Retinal pigment epithelial cell (primary cell): ENCODE measurements around the gene ESR2.
A peak's percentile ranks its signal among the peaks of the same experiment; 100 is the strongest.

Experiments used
- DNase-seq: peaks from one replicate; pipeline ENCODE4 v3.0.0-alpha.2; 2010; ENCODE audit warnings: low read depth
- H3K4me3 ChIP-seq: 2 replicates; pipeline ENCODE4 v1.5.1; 2011; ENCODE audit warnings: mild to moderate bottlenecking, low read length, control low read depth, moderate library complexity
- CTCF ChIP-seq: conservative IDR thresholded peaks from 2 replicates; pipeline ENCODE4 v1.5.1; 2011; ENCODE audit warnings: low read depth, low read length, control low read depth, inconsistent platforms

ESR2 gene

GRCh38 chr14:64195199-64195598 is 99.0 kb downstream of the ESR2 start:
- DNase-seq, result no peak
- no peak overlapping the region for H3K4me3 ChIP-seq

DNA sequence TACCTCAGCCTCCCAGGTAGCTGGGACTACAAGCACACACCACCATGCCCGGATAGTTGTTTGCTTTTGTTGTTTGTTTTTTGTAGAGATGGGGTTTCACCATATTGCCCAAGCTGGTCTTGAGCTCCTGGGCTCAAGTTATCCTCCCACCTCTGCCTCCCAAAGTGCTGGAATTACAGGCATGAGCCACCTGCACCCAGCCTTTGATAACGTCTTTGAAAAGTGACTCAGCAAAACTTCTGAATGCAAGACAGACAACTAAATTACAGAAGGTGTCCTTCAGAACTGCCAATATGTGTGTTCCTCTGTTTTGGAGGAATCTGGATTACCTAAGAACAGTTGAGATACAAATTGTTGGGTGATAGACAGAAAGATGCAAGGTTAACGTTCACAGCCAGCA is 99.8 kb downstream of the ESR2 start:
- TF ChIP-seq CTCF, result no peak
- DNase-seq, result no peak
- no peak overlapping the region for H3K4me3 ChIP-seq

More at GRCh38 chr14:64195199-64195598, 99.0 kb downstream of the ESR2 start:
- no peak for TF ChIP-seq CTCF

DNA sequence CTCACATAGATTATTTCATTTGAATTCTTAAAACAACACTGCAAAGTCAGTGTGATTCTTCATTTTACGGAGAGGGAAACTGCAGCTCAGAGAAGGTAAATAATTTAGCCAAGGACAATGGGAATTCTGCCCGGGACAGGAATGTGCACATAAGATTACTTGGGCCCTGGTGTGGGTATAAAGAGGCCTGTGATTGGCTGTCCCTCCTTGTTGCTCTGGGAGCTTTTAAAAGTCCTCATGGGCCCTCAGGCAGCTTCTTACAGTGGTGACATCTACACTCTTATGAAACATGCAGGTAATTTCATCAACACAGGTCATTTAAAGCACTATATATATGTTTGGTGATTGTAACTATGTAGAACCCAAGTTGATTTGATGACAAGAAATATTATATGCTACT is 100.3 kb downstream of the ESR2 start:
- DNase-seq, result no peak
- H3K4me3 ChIP-seq, result no peak overlapping the region
- no peak for TF ChIP-seq CTCF

DNA sequence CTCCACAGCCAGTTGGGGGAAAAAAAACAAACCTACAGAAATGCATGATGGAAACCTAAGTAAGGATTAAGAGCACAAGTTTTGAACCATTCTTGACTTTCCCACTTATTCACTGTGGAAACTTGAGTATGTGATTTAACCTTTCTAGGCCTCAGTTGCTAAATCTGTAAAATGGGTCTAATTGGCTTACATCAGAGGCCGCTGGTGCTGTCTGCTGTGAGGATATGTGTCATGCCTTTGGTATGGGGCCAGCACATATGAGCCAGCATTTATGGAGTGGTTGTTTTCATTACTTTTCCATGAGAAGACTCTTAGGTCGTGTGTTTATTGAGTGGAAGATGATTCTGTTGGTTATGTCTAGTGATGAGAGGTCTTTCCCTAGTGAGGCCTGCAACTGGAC is 102.4 kb downstream of the ESR2 start:
- TF ChIP-seq CTCF, result no peak
- DNase-seq, result no peak
- H3K4me3 ChIP-seq, result no peak overlapping the region

DNA sequence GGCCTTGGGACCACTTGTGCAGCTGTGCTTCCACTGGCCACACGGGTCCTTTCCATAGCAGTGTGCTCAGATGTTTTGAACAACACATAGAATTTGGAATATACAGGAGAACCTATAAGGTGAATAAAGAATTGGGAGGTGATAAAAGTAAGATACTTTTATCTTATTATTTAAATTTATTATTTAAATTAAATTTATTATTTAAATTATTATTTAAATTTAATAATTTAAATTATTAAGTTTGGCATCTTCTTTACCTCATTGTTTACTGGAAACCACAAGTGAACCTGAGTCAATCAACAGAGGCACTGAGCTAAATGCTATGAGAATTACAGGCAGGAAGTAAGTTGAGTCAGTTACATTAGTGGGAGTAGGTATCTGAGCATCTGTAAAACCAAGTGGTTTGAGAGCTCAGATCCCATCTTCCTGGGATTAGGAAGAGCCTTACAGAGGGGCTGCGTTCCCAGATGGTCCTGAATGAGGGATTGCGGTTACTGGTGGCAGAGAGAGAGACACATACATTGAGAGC is 103.1 kb downstream of the ESR2 start:
- DNase-seq, result no peak
- H3K4me3 ChIP-seq, result no peak overlapping the region
- no peak for TF ChIP-seq CTCF

GRCh38 chr14:64187331-64187730 is 106.8 kb downstream of the ESR2 start:
- no peak for DNase-seq
- no peak overlapping the region for H3K4me3 ChIP-seq
- TF ChIP-seq CTCF, result no peak

GRCh38 chr14:64186231-64187129 is 107.7 kb downstream of the ESR2 start:
- no peak for DNase-seq
- peak overlapping the region; percentile 29 for H3K4me3 ChIP-seq
- TF ChIP-seq CTCF, result no peak
